HG02870 (cell line): Measurements from ENCODE around the gene SIN3B.
"Not testable (repeated sequence)": the region's sequence is repeated elsewhere in the genome, so short reads cannot be mapped to it uniquely, and the experiment has no call there.

Experiments
- ATAC-seq: cut with Tn5 transposase; IDR thresholded peaks from one replicate; pipeline ENCODE4 v1.9.1; 2021; ENCODE audit warnings: mild to moderate bottlenecking, moderate library complexity; ENCODE audit not compliant: unreplicated experiment

Gene SIN3B

DNA sequence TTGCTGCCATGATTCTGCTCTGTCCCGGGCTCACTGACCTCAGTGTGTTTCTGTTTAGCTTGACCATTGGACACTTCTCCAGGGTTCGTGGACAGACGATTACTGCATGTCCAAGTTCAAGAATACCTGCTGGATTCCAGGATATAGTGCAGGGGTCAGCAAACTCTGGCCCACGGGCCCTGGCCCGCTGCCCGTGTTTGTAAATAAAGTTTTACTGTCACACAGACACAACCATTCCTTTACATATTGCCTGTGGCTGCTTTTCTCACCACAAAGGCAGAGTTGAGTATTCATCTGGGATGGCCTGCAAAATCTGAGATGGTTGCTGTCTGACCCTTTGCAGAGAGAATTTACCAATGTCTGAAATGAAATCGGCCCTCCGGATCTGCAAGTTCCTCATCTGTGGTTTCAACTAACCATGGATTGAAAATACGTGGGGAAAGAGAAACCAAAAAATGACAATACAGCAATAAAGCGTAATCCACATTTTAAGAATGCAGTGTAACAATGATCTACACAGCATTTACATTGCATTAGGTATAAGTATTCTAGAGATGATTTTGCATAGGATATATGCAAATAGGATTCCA is 33.7 kb downstream of the SIN3B start:
- no peak for ATAC-seq

GRCh38 chr19:16867211-16867610 is 38.0 kb downstream of the SIN3B start:
- ATAC-seq, result no peak

DNA sequence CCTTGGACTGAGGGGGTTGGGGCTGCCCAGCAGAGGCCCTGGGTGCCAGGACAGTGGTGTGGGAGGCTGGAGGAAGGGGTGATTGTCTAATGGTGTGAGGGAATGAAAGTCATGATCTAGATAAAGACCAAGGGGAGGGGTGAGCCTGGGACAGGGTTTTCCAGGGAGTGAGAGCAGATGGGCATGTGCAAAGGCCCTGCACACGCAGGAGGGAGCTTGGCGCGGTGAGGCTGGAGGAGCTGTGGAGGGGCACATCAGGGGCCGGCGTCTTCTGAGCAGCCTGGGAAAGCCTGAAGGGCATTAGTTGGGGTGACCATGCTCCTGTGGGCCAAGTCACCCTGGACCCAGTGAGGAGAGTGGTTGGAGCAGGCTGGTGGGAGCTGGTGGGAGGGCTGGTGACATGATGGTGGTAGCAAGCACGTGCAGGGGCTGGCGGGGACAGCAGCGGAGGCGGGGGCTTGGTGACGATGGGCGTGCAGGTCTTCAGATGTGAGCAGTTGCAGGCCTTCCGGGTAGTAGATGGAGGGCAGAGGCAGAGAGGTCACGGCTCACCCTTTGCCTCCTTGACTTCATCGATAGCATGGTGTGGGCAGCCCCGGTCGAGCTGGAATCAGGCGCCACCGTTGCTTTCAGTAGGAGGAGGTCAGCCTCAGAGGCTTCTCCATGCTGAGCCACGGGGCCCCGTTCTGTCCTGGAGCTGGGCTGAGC is 39.4 kb downstream of the SIN3B start:
- no peak for ATAC-seq

- no peak for ATAC-seq
These were observed 40.3 kb downstream of the SIN3B start for GRCh38 chr19:16869331-16869972.

- ATAC-seq, result no peak
These were observed 42.7 kb downstream of the SIN3B start for GRCh38 chr19:16871871-16872270.

DNA sequence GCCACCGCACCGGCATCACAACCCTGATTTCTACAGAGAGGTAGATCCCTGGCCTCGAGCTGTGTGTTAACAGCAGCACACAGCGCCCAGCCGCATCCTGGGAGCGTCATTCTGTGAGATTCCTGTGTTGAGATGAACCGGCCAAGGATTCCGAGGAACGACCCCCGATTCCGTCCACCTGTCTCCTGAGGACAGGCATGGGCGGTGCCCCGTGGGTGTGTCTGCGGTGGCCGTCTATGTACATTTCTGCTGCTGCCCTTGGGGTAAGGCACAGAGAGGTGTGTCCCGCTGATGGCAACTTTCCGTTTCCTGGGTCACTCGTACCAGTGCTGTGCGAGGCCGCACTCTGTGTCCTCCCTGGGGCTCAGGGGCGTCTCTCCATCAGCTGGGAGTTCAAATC is 43.5 kb downstream of the SIN3B start:
- ATAC-seq, result no peak

DNA sequence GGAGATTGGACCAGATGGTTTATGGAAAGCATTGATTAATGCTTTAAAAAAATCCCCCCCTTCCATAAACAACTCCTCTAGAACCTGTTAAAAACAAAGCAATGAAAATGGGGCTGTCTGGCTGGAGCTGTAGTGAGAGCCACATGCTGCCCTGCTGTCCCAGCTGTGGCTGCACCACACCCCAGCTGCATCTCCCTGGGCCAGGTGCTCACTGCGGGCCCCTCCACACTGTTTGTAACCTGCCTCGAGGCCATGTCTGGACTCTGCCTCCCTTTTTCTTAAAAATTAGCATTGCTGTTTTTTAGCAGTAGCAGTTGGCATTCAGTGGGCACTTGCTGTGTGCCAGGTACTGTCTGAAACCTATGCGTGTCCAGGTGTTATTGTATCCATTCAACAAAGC is 44.4 kb downstream of the SIN3B start:
- ATAC-seq, result no peak

- ATAC-seq, result no peak
These were observed 45.2 kb downstream of the SIN3B start for GRCh38 chr19:16874250-16874977.

DNA sequence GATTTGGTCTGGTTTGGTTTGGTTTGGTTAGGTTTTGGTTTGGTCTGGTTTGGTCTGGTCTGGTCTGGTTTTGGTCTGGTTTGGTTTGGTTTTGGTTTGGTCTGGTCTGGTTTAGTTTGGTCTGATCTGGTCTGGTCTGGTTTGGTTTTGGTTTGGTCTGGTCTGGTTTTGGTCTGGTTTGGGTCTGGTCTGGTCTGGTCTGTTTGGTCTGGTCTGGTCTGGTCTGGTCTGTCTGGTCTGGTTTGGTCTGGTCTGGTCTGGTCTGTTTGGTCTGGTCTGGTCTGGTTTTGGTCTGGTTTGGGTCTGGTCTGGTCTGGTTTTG is 45.7 kb downstream of the SIN3B start:
- ATAC-seq, result not testable (repeated sequence)

DNA sequence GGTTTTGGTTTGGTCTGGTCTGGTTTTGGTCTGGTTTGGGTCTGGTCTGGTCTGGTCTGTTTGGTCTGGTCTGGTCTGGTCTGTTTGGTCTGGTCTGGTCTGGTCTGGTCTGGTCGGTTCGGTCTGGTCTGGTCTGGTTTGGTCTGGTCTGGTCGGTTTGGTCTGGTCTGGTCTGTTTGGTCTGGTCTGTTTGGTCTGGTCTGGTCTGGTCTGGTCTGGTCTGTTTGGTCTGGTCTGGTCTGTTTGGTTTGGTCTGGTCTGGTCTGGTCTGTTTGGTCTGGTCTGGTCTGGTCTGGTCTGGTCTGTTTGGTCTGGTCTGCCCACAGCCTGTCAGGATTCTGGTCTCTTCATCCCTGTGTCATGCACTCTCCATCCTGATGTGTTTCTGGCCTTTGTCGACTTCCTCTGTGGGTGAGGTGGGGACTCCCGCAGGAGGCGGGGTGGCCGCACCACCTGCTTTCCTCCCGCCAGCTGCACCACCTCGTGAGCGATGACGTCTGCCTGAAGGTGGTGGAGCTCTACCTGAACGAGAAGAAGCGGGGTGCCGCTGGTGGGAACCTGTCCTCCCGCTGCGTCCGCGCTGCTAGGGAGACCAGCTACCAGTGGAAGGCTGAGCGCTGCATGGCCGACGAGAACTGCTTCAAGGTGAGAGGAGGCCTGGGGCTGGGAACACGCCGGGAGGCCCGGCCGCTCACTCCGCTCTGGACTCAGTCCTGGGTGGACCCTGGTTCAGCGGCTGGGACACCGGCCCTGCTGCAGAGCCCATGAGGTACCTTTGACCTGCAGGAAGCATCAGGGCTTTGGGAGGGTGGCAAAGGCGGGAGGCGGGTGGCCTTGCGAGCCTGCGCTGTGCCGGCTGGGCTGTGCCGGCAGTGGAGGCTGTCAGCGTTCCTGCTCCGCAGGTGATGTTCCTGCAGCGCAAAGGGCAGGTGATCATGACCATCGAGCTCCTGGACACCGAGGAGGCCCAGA is 46.7 kb downstream of the SIN3B start:
- ATAC-seq, result no peak

GRCh38 chr19:16876904-16877361 is 47.7 kb downstream of the SIN3B start:
- ATAC-seq, result no peak

DNA sequence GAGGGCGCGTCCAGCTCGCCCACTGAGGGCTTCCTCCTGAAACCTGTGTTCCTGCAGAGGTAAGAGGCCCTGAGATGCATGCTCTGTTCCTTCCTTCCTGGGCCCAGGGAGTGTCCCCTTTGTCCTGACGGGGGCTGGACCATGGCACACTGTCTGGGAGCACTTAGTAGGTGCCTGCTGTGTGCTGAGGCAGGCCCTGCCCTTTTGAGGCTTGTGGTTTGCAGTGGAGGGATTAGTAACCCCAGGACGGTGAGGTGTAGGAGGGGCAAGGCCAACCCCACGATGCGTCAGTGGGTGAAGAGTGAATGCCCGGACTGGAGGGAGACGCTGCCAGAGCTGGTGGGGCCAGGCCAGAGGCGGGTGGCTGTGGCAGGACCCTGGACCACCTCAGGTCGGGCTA is 48.4 kb downstream of the SIN3B start:
- ATAC-seq, result no peak

DNA sequence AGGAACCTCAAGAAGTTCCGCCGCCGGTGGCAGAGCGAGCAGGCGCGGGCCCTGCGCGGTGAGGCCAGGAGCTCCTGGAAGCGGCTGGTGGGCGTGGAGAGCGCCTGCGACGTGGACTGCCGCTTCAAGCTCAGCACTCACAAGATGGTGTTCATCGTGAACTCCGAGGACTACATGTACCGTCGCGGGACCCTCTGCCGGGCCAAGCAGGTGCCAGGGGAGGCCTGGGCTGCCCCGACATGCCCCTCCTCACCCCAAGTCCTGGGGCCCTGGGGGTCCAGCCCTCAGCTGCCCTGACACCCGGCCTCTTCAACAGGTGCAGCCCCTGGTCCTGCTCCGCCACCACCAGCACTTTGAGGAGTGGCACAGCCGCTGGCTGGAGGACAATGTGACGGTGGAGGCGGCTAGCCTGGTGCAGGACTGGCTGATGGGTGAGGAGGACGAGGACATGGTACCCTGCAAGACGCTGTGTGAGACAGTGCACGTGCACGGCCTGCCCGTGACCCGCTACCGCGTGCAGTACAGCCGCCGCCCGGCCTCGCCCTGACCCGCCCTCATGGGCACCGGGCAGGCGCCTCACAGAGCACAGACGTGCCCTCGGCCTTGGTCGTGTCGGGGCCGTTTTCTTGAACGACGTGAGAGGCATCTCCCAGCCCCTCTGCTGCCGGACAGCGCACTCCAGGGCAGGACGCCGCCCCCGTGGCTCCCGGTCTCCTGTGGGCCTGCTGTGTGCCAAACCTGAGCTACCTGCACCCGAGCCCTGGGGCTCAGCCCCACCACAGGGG is 49.2 kb downstream of the SIN3B start:
- ATAC-seq, result no peak

GRCh38 chr19:16880884-16881554 is 51.8 kb downstream of the SIN3B start:
- ATAC-seq, result no peak

DNA sequence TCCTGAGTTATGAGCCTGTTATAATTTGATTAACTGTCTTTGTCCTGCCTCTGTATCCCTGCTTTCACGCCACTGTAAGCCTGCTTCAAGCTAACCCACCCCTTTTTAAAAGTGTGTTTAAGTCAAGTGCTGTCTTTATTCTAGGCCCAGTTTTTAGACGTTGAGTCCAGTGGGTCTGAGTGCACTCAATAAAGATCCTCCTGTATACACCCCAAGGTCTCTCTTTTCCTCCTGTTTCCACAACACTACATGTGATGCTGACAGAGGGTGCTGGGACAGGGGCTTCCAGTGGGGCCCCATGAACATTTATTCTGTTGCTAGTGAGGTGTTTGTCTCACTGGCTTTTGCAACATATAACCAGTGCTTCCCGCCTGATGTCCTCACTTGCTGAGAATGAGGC is 52.9 kb downstream of the SIN3B start:
- no peak for ATAC-seq

DNA sequence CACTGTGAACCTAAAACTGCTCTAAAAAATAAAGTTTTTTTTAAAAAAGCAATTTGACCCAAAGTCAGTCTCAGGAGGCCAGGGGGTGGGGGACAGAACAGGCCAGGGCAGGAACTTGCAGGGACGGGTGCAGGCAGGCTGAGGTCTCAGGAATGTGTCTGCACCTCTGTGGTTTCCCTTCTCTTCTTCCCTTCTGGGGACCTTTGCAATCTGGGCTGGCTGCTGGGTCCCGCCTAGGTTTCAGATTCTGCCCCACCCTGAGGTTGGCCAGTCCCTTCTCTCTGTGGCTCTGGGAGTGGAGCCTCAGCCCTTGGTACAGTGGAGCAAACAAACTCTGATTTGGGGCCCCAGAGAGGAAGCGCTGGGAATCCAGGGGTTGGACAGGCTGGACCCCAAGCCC is 54.3 kb downstream of the SIN3B start:
- no peak for ATAC-seq

DNA sequence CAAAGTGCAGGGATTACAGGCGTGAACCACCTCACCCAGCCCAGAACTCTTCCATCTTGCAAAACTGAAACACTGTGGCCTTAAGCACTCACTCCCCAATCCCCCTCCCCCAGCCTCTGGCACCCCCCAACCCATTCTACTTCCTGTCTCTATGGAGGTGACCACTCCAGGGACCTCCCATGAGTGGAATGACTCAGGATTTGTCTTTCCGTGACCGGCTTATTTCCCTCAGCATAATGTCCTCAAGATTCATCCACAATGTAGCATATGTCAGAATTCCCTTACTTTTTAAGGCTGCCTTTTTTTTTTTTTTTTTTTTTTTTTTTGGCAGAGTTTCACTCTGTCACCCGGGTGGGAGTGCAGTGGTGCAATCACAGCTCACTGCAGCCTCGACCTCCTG is 56.0 kb downstream of the SIN3B start:
- no peak for ATAC-seq

DNA sequence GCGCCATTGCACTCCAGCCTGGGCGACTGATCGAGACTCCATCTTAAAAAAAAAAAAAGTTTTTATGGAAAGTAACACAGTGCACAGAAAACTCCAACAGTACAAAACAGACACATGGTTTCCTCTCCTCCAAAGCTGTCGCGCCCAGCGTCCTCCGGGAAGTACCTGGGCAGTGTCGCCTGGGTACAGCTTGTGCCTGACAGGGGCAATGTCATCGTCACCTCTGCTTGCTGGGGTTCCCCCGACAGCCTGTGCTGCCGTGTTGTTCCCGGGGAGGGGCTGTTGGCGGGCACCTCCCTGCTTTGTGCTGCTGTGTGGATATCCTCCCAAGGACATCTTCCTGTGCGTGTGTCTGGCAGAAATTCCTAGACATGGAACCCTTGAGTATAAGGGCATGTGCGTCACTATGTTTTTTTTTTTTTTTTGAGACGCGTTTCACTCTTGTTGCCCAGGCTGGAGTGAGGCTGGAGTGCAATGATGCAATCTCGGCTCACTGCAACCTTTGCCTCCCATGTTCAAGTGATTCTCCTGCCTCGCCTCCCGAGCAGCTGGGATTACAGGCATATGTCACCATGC is 57.2 kb downstream of the SIN3B start:
- ATAC-seq, result no peak
